GM21529 (cell line): Measurements from ENCODE around the gene STRA8.
"Not testable (repeated sequence)": the region's sequence is repeated elsewhere in the genome, so short reads cannot be mapped to it uniquely, and the experiment has no call there.

Source experiments
- ATAC-seq: cut with Tn5 transposase; IDR thresholded peaks from one replicate; pipeline ENCODE4 v1.9.1; 2021; ENCODE audit not compliant: unreplicated experiment

The STRA8 gene

GRCh38 chr7:135204876-135205275 lies 28.8 kb upstream of the STRA8 start:
- ATAC-seq = no peak

GRCh38 chr7:135205850-135206249 lies 27.8 kb upstream of the STRA8 start:
- ATAC-seq = no peak

- peak; percentile 32 for ATAC-seq
Measured at GRCh38 chr7:135206941-135207391, 26.7 kb upstream of the STRA8 start.

- peak; percentile 12 for ATAC-seq
Measured at GRCh38 chr7:135207406-135208101, 26.1 kb upstream of the STRA8 start.

- ATAC-seq = no peak
Measured at GRCh38 chr7:135208102-135208793, 25.4 kb upstream of the STRA8 start.

- no peak for ATAC-seq
Measured at GRCh38 chr7:135209225-135209834, 24.3 kb upstream of the STRA8 start.

GRCh38 chr7:135210888-135211178 lies 22.8 kb upstream of the STRA8 start:
- peak; percentile 0 for ATAC-seq

- ATAC-seq = peak; percentile 77
Measured at GRCh38 chr7:135211179-135211945, 22.3 kb upstream of the STRA8 start, which contains the start of gene WDR91. WDR91 (minus strand) TSS chr7:135211526; CDS start chr7:135211502, 24 bp downstream.

- not testable (repeated sequence) for ATAC-seq
Measured at GRCh38 chr7:135211946-135212685, 21.5 kb upstream of the STRA8 start.

- no peak for ATAC-seq
Measured at GRCh38 chr7:135213831-135214230, 19.8 kb upstream of the STRA8 start.

- no peak for ATAC-seq
Measured at GRCh38 chr7:135215180-135215579, 18.5 kb upstream of the STRA8 start.

GRCh38 chr7:135215698-135216097 lies 17.9 kb upstream of the STRA8 start:
- ATAC-seq = no peak

- ATAC-seq = no peak
Measured at GRCh38 chr7:135217645-135218509, 15.8 kb upstream of the STRA8 start.

GRCh38 chr7:135224027-135224426 lies 9.6 kb upstream of the STRA8 start:
- ATAC-seq = no peak

GRCh38 chr7:135231686-135232085 lies 2.0 kb upstream of the STRA8 start:
- no peak for ATAC-seq

GRCh38 chr7:135232087-135232486 lies 1.6 kb upstream of the STRA8 start:
- no peak for ATAC-seq

- ATAC-seq = no peak
Measured at GRCh38 chr7:135232720-135233119, 918 bp upstream of the STRA8 start.

- not testable (repeated sequence) for ATAC-seq
Measured at GRCh38 chr7:135234095-135234494, 457 bp downstream of the STRA8 start.

- ATAC-seq = no peak
Measured at GRCh38 chr7:135234727-135235126, 1.1 kb downstream of the STRA8 start.

GRCh38 chr7:135235841-135236240 lies 2.2 kb downstream of the STRA8 start:
- ATAC-seq = no peak
